GM12873 (cell line): Measurements from ENCODE around the gene BTBD3.

ENCODE experiments used
- TF ChIP-seq, protein P1 (sequence below): IDR thresholded peaks from 2 replicates; pipeline ENCODE4 v1.5.1; 2012; ENCODE audit warnings: low read depth, mild to moderate bottlenecking, moderate library complexity, low read length, control low read depth; ENCODE audit not compliant: insufficient read depth; ENCODE audit errors: missing control alignments

Gene BTBD3

DNA sequence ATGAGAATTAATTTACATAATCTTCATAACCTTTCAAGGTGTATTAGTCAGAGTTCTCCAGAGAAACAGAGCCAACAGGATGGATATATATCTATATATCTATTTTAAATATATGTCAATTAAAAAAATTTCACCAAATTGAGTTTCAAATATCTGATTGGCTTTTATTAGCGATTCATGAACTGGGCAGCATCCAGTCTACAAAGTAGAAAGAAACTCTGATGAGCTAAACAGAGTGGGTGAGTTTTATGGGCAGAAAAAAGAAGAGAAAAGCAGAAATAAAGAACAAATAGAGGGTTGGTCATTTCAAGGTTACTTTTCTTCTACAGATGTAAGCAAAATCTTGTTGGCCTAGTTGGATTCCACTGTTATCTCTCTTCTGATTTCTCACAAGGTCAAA, 29.0 kb upstream of the BTBD3 start:
- TF ChIP-seq, protein P1, sequence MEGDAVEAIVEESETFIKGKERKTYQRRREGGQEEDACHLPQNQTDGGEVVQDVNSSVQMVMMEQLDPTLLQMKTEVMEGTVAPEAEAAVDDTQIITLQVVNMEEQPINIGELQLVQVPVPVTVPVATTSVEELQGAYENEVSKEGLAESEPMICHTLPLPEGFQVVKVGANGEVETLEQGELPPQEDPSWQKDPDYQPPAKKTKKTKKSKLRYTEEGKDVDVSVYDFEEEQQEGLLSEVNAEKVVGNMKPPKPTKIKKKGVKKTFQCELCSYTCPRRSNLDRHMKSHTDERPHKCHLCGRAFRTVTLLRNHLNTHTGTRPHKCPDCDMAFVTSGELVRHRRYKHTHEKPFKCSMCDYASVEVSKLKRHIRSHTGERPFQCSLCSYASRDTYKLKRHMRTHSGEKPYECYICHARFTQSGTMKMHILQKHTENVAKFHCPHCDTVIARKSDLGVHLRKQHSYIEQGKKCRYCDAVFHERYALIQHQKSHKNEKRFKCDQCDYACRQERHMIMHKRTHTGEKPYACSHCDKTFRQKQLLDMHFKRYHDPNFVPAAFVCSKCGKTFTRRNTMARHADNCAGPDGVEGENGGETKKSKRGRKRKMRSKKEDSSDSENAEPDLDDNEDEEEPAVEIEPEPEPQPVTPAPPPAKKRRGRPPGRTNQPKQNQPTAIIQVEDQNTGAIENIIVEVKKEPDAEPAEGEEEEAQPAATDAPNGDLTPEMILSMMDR: no peak

DNA sequence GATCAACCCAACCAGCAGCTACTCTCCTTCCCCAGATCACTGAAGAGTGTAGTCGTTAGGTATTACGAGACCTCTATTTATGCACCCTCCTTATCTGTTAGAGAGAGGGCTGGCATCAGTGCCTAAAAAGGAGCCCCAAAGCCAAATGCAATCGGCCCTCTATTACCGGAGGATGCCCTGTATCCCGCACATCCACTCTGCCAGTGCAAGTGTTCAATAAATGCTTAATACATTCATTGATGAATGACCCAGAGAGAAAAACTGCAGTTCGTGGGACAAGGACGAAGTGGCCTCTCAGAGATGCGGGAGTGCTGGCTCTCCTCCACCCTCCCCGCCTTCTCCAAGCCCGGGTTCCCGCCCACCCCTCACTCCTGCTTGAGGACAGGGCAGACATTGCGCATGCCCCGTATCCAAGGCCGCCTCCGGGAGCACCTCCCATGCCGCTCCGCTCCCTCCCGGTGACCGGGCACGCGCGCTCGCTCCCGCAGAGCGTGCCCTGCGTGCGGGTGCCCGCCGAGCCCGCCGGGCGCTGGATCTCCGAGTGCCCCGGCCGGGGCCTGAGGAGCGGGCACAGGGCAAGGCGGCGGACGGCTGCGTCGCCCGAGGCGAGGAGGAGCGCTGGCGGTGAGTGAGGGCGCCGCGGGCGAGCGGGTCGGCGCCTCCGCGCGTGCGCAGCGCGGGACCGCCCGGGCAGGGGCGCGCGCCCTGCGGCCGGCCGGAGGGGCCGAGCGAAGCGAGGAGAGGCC, 27.2 kb upstream of the BTBD3 start:
- TF ChIP-seq, protein P1: no peak

DNA sequence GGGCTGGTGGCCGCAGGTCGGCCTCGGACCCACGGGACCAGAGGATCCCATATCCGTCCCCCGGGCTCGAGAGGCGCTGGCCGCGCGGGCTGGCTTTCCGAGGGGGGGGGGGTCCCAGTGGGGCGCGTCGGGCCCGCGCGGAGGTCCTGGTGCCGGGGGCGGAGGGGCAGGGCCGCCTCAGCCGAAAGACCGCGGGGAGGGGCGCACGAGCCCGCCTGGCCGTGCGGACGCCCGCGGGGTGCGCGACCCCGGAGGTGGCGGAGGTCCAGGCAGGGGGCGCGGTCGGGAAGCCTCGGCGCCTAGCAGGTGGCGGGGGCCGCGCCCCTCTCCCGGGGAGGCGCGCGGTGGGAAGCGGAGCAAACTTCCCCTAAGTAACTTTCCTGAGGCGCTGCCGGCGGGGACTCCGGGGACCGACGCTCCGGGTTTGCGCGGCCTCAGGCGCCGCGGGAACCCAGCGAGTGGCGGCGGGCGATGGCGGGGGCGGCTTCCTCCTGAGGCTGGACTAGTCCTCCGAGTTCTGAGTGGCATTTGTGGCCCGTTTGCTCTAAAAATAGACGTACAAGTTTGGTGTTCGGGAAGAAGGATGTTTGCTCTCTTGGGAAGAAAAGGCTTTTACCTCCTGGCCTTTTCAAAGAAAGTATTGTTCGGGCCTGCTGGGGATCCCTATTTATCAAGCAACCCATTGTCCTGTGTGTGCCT, 26.5 kb upstream of the BTBD3 start:
- TF ChIP-seq, protein P1: no peak

DNA sequence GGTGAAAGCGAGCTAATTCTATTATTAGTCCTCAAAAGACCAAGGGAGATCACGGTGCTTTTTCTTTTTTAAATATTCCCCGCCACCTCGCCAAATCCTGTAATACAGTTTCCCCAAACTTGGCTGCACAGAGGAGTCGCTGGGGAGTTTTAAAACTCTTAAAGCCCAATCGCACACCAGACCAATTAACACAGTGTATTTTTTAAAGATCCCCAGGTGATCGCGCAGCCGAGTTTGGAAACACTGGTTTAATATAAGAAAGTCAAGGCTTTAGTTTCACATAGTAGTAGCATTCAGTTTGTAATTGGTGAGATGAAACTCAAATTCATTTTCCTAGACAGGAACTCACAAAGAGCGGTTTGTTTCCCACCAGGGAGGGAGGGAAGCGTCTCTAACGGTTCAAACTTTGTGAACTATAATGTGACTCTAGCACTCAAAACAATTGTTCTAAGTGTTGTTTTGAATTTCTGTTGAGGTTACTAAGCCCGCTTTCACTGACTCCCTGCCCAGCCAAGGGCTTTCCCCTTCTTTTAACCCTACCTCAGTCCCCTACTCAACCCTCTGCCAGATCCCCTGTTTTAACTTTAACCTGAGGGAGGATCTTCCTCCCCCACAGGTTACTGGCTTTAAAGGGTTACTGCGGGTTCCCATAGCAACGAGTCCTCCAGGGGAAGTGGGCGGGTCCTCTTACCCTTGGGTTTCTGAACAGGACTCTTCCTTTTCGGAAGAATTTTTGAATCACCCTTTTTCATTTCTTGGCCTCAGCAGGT, 25.7 kb upstream of the BTBD3 start:
- TF ChIP-seq, protein P1: no peak

DNA sequence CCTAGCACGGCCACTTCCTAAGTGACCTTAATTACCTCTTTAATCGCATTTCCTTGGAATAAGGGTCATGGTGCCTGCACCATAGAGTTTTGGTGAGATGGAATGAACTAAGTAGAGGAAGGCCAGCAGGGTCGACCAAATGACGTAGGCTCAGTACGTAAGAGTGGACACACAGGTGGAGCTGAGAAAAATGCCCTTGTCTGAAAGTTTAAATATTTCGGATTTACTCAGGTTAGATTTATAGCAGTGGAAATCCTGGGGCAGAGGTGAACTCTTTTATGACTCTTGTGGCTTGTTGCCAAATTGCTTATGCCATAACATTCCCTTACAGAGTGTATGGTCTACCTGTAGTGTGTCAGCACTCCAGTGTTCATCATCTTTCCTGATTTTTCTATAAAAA, 23.6 kb upstream of the BTBD3 start:
- TF ChIP-seq, protein P1: no peak

DNA sequence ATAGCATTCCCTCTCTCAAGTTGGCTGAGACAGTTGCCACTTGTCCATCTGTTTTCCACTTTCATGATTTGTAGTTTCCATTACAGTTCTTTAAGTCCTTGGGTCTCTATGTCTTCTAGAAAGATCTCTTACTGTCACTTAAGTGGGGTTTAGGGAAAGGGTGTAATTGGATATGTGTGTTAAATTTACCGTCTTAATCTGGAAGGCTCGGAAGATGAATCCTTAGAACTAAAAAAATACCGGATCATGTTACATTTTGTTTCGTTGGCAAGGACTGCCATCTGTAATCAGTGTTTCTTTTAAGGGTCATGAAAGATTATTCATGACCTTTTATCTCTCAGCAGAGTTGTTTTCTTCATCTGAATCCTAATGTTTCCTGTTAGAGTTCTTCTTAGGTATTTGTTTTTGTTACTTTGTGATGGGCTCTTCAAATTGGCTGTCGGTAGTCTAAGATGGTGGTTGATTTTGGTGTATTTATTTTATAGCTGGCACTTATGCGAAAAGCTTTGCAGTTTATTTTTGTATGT, 21.8 kb upstream of the BTBD3 start:
- TF ChIP-seq, protein P1: no peak

DNA sequence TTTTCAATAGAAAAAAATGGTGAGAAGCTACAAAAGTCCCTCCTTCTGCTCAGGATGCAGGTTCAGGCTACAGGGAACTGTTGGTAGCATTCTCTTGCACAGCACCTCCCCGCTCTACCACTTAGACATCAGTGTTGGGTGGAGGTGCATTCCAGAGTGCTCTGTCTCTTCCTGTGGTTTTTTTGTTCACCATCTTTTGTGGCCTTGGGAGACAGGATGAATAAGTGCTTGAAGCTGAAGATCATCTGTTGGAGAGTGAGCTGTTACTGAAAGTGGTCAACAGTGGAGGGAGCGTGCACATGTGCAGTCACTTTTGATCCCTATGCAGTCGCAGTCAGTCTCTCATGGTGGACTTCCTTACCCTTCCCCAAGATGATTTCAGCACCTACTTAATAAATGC, 16.6 kb upstream of the BTBD3 start:
- TF ChIP-seq, protein P1: no peak
